Keratinocyte (primary cell): ENCODE data around the gene TMPRSS13.

Source experiments
- EZH2 ChIP-seq: IDR thresholded peaks from one replicate; pipeline ENCODE4 v1.6.1; 2012; ENCODE audit warnings: inconsistent platforms, mild to moderate bottlenecking, low read length, moderate library complexity
- TF ChIP-seq, protein P1 (sequence below), 3 experiments: IDR thresholded peaks in 1 of 3; conservative IDR thresholded peaks in 1 of 3; optimal IDR thresholded peaks in 1 of 3; 2 replicates in 2 of 3; 3 replicates in 1 of 3; pipeline versions ENCODE3 to v1.5.1; 2011; ENCODE audit warnings: low read length in 3 of 3, mild to moderate bottlenecking in 3 of 3, moderate library complexity in 2 of 3, control low read depth in 1 of 3, inconsistent platforms in 1 of 3; ENCODE audit not compliant: insufficient read depth in 2 of 3; ENCODE audit errors: extremely low read depth in 1 of 3

DNA sequence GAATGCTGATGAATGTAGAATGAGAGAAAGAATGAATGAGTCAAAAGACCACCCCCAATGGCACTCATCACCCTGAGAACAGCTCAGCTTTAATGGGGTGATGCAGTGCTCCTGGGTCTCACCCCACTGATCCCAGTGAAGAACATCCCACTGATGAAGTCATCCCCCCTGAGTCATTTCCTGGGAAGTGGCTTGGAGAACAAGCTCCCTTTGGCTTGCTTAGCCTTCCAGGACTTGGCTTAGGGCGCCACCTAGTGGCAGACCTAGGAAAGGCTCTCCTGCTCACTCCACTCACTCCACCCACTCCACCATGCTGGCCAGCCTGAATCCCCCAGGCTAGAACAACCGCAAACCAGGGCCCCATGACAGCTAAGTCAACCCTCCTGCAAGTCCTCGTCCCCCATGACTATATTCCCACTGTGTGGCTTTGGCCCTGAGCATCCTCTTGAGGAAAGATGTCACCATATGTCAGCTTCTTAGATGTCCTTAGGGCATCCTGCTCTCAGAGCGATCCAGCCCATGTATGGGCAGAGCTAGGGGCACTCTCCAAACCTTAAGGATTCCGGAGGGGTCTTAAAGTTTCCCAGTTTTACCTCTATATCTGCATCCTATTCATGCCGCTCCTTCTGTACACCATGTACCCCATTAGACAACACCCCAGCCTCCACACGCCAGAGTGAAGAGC lies 17.8 kb upstream of the TMPRSS13 start:
- TF ChIP-seq, protein P1, sequence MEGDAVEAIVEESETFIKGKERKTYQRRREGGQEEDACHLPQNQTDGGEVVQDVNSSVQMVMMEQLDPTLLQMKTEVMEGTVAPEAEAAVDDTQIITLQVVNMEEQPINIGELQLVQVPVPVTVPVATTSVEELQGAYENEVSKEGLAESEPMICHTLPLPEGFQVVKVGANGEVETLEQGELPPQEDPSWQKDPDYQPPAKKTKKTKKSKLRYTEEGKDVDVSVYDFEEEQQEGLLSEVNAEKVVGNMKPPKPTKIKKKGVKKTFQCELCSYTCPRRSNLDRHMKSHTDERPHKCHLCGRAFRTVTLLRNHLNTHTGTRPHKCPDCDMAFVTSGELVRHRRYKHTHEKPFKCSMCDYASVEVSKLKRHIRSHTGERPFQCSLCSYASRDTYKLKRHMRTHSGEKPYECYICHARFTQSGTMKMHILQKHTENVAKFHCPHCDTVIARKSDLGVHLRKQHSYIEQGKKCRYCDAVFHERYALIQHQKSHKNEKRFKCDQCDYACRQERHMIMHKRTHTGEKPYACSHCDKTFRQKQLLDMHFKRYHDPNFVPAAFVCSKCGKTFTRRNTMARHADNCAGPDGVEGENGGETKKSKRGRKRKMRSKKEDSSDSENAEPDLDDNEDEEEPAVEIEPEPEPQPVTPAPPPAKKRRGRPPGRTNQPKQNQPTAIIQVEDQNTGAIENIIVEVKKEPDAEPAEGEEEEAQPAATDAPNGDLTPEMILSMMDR (optimal IDR thresholded peaks at IDR 0.05 in 1 of 3, IDR thresholded peaks at IDR 0.05 in 1 of 3, conservative IDR thresholded peaks at IDR 0.05 in 1 of 3; ENCODE audit: extremely low read depth in 1 of 3, insufficient read depth in 2 of 3, low read length in 3 of 3), result peak; percentile 92 to 96 (median 94)
- TF ChIP-seq EZH2, result no peak
